COLO829 (cell line): ENCODE results near the gene IRX4.
"Not testable (repeated sequence)": the region's sequence is repeated elsewhere in the genome, so short reads cannot be mapped to it uniquely, and the experiment has no call there.

Source experiments
- DNase-seq: peaks from one replicate; pipeline ENCODE4 v3.0.0; 2012; ENCODE audit warnings: low spot score

The IRX4 gene

GRCh38 chr5:1877103-1878049 is 5.3 kb downstream of the IRX4 start:
- no peak for DNase-seq

GRCh38 chr5:1876660-1877064 is 6.1 kb downstream of the IRX4 start:
- DNase-seq: no peak

- DNase-seq: no peak
Measured at GRCh38 chr5:1875843-1876659, 6.7 kb downstream of the IRX4 start.

GRCh38 chr5:1875281-1875842 is 7.4 kb downstream of the IRX4 start:
- DNase-seq: no peak

- DNase-seq: no peak
Measured at GRCh38 chr5:1874771-1875220, 7.9 kb downstream of the IRX4 start.

- DNase-seq: no peak
Measured at GRCh38 chr5:1874348-1874747, 8.4 kb downstream of the IRX4 start.

- no peak for DNase-seq
Measured at GRCh38 chr5:1873243-1873959, 9.3 kb downstream of the IRX4 start.

- DNase-seq: no peak
Measured at GRCh38 chr5:1871441-1871840, 11.3 kb downstream of the IRX4 start.

GRCh38 chr5:1870435-1871272 is 12.1 kb downstream of the IRX4 start:
- DNase-seq: not testable (repeated sequence)

GRCh38 chr5:1868886-1869475 is 13.7 kb downstream of the IRX4 start:
- DNase-seq: no peak

GRCh38 chr5:1867815-1868143 is 14.9 kb downstream of the IRX4 start:
- no peak for DNase-seq

- no peak for DNase-seq
Measured at GRCh38 chr5:1867114-1867814, 15.5 kb downstream of the IRX4 start.

GRCh38 chr5:1865948-1866347 is 16.8 kb downstream of the IRX4 start:
- no peak for DNase-seq

GRCh38 chr5:1865486-1865885 is 17.2 kb downstream of the IRX4 start:
- no peak for DNase-seq

GRCh38 chr5:1864896-1865440 is 17.8 kb downstream of the IRX4 start:
- DNase-seq: no peak

- DNase-seq: no peak
Measured at GRCh38 chr5:1860949-1861348, 21.8 kb downstream of the IRX4 start.

- DNase-seq: no peak
Measured at GRCh38 chr5:1860021-1860610, 22.6 kb downstream of the IRX4 start.

GRCh38 chr5:1859099-1859498 is 23.6 kb downstream of the IRX4 start:
- no peak for DNase-seq

GRCh38 chr5:1858436-1858835 is 24.3 kb downstream of the IRX4 start:
- no peak for DNase-seq

GRCh38 chr5:1857256-1857600 is 25.5 kb downstream of the IRX4 start:
- DNase-seq: no peak
